GM21381 (cell line): ENCODE data around the gene ASH1L.
"Not testable (repeated sequence)": the region's sequence is repeated elsewhere in the genome, so short reads cannot be mapped to it uniquely, and the experiment has no call there.

ENCODE experiments used
- ATAC-seq: cut with Tn5 transposase; IDR thresholded peaks from one replicate; pipeline ENCODE4 v1.9.1; 2021; ENCODE audit warnings: mild to moderate bottlenecking, moderate library complexity; ENCODE audit not compliant: unreplicated experiment

ASH1L gene

DNA sequence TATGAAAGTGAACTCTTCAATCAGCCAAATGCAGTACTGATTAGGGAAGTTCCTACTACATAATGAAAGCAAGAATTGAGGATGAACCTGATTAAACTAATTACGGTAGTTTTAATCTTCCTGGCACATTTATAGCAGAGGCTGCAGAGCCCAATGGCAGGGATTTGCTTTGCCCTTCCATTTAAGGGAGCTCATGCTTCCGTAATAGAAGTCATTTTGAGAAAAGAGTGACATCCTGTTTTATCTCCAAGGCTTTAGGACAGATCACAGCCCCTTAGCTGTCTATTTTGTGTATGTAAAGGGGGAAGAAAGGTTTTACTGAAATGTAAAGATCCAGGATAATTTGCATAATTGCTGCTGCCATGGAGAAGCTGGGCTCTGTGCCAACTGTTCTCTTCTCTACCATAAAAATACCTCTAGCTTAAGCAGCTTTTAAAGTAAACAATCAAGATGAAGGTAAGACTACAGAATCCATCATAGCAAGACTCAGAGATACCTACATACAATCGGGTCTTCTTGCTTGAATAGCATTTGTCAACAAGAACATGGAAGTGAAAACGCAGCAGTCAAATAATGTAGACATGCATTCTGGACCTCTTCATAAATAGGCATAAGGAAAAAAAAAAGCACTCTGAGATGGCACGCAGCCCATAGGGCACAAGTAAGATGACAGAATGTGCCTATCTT is 62.5 kb downstream of the ASH1L start:
- ATAC-seq = no peak

DNA sequence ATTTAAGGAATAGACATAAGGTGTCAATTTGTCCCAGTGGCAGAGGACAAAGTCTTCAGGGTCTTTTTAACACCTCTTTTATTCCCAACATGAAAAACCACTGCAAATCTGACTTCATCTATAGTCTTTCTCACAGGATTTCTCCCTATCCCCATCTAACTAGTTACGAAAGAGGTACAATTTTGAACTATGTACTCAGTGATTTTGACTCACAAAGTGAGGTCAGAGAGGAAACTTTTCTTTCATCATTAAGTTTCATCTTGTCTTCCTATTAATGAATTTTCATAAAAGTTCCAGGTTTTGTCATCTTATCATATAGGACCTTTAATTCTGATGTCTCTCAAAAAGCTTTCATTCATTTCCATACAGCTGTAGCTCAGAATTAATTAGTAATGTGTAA is 63.3 kb downstream of the ASH1L start:
- no peak for ATAC-seq

- ATAC-seq = not testable (repeated sequence)
Measured at GRCh38 chr1:155493595-155493994, 69.0 kb downstream of the ASH1L start.

- not testable (repeated sequence) for ATAC-seq
Measured at GRCh38 chr1:155488419-155488818, 74.2 kb downstream of the ASH1L start.

DNA sequence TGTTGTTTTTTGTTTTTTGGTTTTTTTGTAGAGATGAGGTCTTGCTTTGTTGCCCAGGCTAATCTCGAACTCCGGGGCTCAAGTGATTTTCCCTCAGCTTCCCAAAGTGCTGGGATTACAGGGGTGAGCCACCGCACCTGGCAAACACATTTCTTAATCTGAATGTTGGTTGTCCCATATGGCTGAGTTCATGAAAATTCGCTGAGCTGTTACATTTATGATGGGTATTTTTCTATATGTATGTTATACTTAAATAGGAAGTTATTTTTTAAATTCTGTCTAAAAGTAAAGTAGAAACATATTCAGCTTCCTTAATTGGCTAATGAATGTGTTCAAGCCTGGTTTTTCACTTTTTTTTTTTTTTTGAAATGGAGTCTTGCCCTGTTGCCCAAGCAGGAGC is 75.1 kb downstream of the ASH1L start:
- ATAC-seq = no peak

DNA sequence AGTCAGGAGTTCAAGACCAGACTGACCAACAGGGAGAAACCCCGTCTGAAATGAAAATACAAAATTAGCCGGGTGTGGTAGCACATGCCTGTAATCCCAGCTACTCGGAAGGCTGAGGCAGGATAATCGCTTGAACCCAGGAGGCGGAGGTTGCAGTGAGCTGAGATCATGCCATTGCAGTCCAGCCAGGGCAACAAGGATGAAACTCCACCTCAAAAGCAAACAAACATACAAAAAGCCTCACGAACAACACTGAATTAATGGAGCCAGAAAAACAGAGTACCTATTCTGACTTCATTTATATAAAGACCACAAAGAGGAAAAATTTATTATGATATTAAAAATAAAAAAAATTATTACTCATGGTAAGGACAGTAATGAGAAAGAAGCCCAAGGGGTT is 75.7 kb downstream of the ASH1L start:
- not testable (repeated sequence) for ATAC-seq

- ATAC-seq = no peak
Measured at GRCh38 chr1:155485945-155486344, 76.7 kb downstream of the ASH1L start.

DNA sequence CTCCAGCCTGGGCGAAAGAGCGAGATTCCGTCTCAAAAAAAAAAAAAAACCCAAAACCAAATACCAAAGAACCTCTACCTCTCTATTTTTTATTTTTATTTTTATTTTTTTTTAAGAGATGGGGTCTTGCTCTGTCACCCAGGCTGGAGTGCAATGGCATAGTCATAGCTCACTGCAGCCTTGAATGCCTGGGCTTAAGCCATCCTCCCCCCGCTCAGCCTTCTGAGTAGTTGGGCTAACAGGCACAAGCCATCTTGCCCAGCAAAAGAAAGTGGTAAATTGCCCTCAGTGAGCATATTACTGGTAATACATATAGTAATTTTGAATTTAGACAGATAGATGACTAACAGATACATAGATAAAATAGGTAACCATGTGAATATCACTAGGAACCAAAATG is 77.4 kb downstream of the ASH1L start:
- ATAC-seq = no peak

DNA sequence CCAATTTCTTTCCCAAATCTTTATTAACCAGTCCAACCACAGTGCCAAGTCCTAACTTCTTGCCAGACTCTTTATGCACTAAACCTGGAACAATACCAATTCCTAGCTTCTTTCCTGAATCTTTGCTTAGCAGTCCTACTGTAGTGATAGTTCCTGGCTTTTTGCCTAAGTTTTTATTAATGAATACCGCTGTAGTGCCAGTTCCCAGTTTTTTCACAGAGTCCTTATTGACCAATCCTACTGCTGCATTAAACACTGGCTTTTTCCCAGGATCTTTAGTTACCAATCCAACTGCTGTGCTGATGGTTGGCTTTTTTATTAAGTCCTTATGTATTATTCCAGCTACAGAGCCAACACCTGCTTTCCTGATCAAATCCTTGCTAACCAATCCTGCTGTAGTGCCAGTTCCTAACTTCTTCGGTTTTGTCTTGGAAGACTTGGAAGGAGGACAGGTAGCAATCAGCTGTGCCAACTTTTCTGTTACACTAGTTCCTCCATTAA is 80.8 kb downstream of the ASH1L start:
- ATAC-seq = no peak

DNA sequence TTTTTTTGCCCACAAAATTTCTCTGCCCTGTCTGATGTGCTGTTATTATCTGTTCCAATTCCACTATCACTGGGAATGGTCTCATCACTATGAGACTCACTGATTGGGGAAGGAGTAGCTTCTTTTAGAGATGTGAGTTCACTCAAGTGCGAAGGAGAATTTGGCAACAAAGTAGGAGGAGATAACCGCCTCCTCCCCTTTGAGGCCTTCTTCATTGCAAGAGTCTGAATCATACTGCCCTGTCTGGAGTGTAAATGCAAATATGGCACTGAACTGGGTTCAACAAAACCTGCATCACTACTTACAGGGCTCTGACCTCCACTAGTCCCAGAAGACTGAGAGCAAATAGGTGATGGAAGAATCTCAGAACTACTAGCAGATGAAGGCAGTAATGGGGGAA is 83.4 kb downstream of the ASH1L start:
- ATAC-seq = no peak

DNA sequence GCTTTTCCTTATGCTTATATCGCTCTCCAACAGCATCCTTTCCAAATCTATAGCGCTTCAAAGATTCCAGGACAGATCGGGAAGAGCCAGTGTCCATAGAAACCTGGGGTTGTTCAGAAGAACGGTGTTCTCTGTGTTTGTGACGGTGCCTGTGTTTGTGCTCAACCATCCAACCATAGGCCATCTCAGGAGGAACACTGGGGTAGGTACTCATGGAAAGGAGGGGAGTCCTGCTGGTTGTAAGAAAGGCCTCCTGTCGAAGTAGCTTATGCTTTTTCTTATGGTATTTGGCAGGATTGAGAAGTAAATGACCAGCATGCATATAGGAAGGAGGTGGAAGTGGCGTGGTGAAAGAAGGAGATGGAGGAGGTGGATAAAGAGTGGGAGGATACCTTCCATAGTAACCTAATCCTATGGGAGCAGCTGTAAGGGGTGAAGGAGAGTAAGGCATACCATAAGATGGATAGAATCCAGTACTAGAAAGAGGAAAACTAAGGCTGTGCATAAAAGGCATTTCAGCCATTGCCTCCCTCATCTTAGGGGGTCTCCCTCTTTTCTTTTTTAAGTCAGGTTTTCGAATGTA is 84.2 kb downstream of the ASH1L start:
- no peak for ATAC-seq

GRCh38 chr1:155474146-155474545 is 88.5 kb downstream of the ASH1L start:
- ATAC-seq = no peak

- ATAC-seq = no peak
Measured at GRCh38 chr1:155473151-155473821, 89.3 kb downstream of the ASH1L start.

DNA sequence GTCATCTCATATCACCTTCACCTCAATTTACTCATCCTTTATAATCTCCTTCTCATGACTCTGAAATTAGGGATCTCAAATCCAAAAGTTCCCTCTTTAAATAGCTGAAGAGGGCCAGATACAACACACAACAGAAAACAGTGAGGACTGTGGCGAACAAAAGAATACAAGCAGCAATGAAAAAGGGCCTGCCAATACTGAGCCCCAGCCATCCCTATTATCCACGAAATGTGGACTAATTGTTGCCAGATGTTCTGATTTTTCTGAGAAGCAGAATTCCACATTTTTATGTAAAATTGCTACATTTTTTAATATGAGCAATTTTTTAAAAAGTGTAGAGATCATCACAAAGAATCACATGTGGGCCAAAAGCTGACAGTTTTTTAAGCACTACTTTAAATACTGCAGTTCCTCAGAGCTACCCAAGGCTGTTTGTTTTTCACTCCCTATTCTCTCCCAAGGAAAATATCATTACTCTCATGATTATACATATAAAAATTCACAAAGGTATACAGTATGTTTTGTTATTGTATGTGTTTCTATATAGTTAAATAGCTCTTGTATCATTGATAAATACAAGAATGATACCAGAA is 90.0 kb downstream of the ASH1L start:
- ATAC-seq = no peak

DNA sequence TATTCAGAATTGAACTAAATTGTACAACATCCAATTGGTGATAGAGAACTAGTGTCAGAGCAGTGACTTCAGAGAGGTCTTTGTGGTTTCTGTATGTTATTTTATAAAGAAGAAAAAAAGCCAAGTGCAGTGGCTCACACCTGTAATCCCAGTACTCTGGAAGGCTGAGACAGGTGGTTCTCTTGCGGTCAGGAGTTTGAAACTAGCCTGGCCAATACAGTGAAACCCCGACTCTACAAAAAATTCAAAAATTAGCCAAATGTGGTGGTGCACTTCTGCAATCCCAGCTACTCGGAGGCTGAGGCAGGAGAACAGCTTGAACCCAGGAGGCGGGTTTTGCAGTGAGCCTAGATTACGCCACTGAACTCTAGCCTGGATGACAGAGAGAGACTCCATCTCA is 90.7 kb downstream of the ASH1L start:
- no peak for ATAC-seq

- no peak for ATAC-seq
Measured at GRCh38 chr1:155471026-155471425, 91.6 kb downstream of the ASH1L start.

- ATAC-seq = no peak
Measured at GRCh38 chr1:155466996-155467395, 95.6 kb downstream of the ASH1L start.

- ATAC-seq = no peak
Measured at GRCh38 chr1:155466617-155466972, 96.0 kb downstream of the ASH1L start.

DNA sequence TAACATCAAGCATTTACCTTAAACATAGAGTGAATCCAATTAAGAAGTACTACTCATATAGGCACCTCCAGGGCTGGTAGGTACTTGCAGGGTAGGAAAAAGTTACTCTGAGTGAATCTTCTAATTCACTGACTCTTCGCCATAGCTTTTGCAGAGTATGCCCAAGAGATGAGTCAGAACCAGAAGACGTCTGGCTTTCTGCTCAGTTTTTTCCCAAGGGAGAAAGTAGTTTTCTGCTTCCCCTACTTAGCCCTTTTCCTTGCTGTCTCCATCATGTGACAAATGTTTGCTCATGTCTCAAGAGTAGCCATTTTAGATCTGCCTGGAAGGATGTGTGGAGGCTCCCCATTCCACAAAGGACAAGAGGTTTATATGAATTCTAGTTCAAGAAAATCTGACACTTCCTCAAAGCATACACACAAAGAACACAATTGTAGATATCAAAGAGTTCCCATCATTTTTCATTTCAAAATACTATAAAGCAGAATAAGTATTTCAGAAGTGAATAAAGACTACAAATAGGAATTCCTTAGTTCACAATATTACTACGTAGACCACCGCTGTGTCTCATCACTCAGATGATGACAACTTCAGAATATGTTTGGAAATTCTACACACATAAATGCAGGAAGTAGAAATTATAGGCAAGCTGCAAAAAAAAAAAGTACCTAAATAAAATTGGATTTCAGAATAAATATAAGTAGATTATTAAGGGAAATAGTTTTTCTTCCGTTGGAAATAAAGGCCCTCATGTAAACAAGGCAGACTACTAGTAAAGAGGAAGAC is 98.5 kb downstream of the ASH1L start:
- no peak for ATAC-seq

GRCh38 chr1:155458111-155458510 is 104.5 kb downstream of the ASH1L start:
- ATAC-seq = no peak

- no peak for ATAC-seq
Measured at GRCh38 chr1:155457266-155457665, 105.3 kb downstream of the ASH1L start.
